HG03039 (cell line): ENCODE measurements around the gene HOXD11.
A peak's percentile ranks its signal among the peaks of the same experiment; 100 is the strongest.

ENCODE experiments used
- ATAC-seq: cut with Tn5 transposase; IDR thresholded peaks from one replicate; pipeline ENCODE4 v1.9.1; 2021; ENCODE audit warnings: mild to moderate bottlenecking, moderate library complexity; ENCODE audit not compliant: unreplicated experiment

HOXD11 gene

DNA sequence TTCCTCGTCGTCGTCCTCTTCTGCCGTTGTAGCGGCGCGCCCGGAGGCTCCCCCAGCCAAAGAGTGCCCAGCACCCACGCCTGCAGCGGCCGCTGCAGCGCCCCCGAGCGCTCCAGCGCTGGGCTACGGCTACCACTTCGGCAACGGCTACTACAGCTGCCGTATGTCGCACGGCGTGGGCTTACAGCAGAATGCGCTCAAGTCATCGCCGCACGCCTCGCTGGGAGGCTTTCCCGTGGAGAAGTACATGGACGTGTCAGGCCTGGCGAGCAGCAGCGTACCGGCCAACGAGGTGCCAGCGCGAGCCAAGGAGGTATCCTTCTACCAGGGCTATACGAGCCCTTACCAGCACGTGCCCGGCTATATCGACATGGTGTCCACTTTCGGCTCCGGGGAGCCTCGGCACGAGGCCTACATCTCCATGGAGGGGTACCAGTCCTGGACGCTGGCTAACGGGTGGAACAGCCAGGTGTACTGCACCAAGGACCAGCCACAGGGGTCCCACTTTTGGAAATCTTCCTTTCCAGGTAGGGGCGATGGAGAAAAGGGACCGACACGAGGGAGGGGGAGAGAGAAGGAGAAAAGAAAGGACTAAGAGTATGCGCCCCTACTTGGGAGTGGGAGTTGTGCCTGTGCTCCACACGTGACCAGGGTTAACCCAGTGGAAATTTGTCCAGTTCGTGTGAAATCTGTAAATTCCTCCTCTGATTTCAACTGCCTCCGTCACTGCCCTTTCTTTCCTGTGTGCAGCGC is 13.8 kb upstream of the HOXD11 start:
- ATAC-seq, result no peak

GRCh38 chr2:176093898-176094249 is 13.2 kb upstream of the HOXD11 start:
- ATAC-seq, result no peak

DNA sequence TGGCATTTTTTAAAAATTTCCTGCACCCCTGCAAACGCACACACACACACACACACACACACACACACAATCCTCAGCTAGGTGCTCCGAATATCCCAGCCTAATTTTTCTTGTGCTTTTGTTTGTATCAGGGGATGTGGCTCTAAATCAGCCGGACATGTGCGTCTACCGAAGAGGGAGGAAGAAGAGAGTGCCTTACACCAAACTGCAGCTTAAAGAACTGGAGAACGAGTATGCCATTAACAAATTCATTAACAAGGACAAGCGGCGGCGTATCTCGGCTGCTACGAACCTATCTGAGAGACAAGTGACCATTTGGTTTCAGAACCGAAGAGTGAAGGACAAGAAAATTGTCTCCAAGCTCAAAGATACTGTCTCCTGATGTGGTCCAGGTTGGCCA is 12.7 kb upstream of the HOXD11 start:
- no peak for ATAC-seq

- ATAC-seq, result no peak
Observed at GRCh38 chr2:176095421-176095820, 11.7 kb upstream of the HOXD11 start.

GRCh38 chr2:176096243-176096985 is 10.7 kb upstream of the HOXD11 start:
- ATAC-seq, result no peak

GRCh38 chr2:176096986-176097819 is 9.9 kb upstream of the HOXD11 start:
- ATAC-seq, result peak; percentile 73

DNA sequence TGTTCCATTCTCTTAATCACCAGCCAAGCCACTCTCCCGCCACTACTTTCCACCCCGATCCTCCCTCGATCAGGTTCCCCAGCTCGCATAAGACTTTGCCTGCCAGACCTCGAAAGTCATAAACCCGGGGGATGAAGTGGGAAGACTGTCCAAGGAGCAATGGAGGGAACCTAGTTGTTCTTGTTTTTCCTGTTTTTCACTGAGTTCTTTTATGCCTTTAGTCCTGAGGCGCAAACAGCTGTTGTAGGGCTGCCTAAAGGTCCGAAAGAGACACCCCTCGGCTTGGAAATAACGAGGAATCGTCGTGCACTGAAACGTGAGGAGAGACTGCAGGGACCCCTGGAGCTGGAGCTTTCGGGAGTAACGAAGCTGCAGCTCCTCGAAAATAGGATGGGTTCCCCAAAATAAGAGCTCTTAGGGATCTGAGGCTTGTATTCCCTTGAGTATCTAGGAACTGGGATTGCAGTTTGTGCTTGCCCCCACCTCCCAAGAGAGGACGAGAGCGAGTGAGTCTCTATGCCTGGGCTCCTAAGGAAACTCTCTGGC is 9.2 kb upstream of the HOXD11 start:
- ATAC-seq, result no peak

GRCh38 chr2:176098366-176099158 is 8.5 kb upstream of the HOXD11 start:
- ATAC-seq, result no peak

- no peak for ATAC-seq
Observed at GRCh38 chr2:176099159-176099727, 7.8 kb upstream of the HOXD11 start.

GRCh38 chr2:176099728-176100546 is 7.1 kb upstream of the HOXD11 start, which contains the start of gene HOXD12:
Gene HOXD12, plus strand, starts transcription at chr2:176099795. Its CDS starts 7 bp downstream, at chr2:176099802.
- no peak for ATAC-seq

DNA sequence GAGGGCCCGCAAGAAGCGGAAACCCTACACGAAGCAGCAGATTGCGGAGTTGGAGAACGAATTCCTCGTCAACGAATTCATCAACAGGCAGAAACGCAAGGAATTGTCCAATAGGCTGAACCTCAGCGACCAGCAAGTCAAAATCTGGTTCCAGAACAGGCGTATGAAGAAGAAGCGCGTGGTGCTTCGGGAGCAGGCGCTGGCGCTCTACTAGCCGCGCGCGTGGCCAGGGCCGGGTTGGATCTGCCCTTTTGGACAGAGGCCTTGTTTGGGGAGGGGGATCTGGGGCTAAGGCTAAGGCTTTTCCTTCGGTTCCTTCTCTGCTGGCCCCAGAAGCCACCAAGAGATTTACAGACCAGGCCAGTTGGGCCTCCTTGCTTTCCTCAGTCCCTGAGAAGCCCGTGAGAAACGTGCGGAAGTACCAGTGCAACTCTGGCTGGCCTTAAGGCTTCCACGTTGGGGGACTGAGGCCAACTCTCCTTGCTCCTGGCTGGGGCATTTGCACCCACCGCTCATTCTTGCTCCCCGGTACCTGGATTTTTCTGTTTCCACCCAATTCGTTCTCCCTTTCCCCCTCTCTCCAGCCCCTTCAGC is 6.4 kb upstream of the HOXD11 start:
- ATAC-seq, result no peak

- no peak for ATAC-seq
Observed at GRCh38 chr2:176101216-176101830, 5.8 kb upstream of the HOXD11 start.

DNA sequence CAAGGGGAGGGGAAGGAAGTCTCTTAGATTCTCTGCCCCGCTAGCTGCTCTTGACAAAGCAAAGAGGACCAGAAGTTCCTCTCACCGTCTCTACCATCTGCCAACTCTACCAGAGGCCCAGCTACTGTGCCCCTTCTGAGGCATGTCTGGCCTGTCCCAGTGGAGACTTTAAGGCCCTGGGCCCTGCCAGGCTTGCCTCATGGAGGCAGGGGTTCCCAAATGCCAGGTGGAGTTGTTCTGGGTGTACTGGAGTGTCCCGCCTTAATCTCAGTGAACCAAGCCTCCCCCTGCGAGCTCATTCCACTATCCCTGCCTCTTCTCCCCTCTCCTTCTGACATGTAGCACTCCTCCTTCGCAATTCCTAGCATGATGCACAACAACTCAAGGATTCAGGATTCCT is 5.2 kb upstream of the HOXD11 start:
- ATAC-seq, result no peak

GRCh38 chr2:176102309-176102866 is 4.7 kb upstream of the HOXD11 start:
- ATAC-seq, result no peak

- no peak for ATAC-seq
Observed at GRCh38 chr2:176103194-176103593, 3.9 kb upstream of the HOXD11 start.

- ATAC-seq, result no peak
Observed at GRCh38 chr2:176103742-176104315, 3.3 kb upstream of the HOXD11 start.

GRCh38 chr2:176104316-176105077 is 2.6 kb upstream of the HOXD11 start:
- no peak for ATAC-seq
